Stimulated activated CD4-positive, alpha-beta T cell treated with anti-CD3 and anti-CD28 coated beads, TNF-alpha, amount 100 ng/mL, for 1 hour (primary cell): ENCODE measurements around the gene UNC5A.

Experiments
- DNase-seq, 3 donors: peaks; one replicate each; pipeline ENCODE4 v3.0.0-alpha.2; 2020; ENCODE audit warnings: low read depth in 3 of 3, low spot score in 1 of 3

UNC5A gene

DNA sequence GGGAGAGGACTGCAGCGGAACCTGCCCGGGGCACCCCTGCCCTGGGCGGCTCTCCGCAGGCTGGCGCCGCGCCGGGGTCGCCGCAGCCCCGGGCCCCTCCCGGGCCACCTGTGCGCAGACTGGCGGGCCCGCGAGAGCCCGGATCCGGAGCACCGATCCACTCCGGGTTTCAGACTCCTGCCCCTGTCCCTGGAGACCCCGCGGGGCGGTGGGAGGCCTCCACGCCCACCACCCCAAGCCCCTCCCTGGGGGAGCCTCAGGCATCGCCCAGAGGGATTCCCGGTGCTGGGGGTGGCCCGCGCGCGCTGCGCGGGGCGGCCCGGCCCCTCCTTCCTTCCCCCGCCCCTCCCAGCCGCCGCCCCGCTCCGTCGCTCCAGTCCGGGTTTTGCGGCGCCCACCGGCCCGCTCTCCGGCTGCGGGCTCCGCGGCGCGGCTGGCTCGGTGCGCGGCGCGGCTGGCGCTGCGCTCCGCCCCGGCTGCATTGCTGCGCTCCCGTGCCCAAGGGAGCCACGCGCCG is at the start of gene UNC5A:
UNC5A (plus strand) TSS at position 479 of the 517 bp plus-strand sequence. CDS start 192 bp downstream, outside the sequence.
- DNase-seq: peak in 1 of 3 donors; percentile 47

DNA sequence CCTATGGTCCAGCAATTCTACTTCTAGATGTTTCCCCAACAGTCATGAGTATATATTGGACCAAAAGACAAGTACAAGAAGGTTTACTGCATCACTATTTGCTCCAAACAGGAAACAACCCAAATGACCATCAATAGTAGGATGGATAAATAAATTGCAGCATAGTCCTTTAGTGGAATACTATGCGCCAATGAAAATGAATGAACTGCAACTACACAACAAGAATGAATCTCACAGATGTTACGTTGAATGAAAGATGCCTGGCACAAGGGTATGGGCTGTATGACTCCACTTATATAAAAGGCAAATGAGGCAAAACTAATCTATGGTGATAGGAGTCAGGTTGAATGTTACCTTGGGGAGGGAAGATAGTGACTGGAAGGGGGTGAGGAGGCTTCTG is 48.6 kb upstream of the UNC5A start:
- DNase-seq: no peak

DNA sequence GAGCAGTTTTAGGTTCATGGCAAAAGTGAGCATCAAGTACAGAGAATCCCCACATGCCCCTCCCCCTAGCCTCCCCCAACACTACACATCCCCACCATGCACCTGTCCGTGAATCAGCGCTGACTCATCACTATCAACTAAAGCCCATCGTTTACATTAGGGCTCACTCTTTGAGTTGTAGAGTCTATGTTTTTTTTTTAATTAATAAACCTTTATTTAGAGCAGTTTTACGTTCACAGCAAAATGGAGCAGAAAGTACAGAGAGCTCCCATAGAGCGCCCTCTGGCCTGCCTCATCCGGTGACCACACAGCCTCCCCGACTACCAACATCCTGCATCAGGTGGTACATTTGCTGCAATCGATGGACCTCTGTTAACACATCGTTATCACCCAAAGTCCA is 47.9 kb upstream of the UNC5A start:
- no peak for DNase-seq

DNA sequence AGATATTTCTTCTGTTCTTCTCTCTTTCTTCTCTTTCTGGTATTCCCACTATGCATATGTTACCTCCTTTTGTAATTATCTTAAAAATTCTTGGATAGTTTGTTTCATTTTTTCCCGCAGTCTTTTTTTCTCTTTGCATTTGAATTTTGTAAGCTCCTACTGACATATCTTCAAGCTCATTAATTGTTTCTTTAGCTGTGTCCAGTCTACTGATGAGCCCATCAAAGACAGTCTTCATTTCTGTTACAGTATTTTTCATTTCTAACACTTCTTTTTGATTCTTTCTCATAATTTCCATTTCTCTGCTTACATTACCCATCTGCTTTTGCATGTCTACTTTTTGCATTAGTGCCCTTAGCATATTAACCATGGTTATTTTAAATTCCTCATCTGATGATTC is 44.7 kb upstream of the UNC5A start:
- DNase-seq: no peak

DNA sequence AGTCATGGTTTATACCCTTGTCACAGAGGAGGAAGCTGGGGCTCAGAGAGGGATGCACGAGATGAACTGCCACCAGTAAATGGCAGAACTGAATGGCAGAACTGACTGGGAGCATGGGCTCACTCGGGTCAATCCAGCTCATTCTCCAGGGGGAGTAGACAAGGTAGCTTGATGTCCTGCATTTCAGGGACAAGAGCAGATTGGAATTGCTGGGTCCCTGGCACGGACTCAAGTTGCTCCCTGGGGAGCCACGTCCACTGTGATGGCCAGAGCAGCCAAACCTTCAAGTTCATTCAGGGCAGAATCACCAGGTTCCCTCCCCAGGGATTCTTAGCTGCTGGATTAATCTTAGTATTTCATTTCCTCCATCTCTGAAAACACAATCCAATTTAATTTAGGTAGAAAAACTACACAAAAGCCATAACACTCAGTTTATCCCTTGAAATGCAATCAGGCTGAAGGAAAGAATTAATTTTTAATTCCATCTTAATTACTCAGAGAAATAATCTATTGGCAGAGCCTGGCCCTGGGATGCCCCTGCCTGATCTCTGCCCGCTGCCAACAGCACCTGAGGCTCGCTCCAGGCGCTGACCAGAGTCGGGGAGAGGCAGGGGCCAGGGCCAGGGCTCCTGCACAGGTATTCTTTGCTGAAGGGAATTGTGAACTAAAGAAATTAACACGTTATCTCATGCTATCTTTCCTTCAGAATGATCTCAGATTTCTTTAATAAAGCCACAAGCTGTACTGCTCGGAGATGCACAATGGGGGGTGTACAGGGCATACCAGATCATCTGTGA is 42.0 kb upstream of the UNC5A start:
- DNase-seq: no peak

DNA sequence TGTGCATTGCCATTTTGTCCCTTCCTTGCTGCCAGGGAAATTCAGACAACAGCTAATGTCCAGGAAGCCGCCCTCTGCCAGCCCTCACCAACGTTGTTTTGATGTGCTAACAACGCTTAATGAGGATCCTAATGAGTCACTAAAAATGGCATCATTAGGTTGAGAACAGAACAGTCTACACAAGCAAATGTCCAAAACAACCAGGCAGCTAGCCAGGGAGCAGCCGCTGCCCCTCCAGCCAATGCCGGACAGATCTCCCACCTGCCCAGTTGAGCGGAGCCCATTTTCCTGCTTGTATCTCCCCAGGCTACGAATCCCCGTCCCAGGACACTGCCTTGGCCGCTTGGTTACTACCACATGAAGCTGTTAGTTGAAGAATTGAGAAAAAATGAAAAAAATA is 40.4 kb upstream of the UNC5A start:
- no peak for DNase-seq

DNA sequence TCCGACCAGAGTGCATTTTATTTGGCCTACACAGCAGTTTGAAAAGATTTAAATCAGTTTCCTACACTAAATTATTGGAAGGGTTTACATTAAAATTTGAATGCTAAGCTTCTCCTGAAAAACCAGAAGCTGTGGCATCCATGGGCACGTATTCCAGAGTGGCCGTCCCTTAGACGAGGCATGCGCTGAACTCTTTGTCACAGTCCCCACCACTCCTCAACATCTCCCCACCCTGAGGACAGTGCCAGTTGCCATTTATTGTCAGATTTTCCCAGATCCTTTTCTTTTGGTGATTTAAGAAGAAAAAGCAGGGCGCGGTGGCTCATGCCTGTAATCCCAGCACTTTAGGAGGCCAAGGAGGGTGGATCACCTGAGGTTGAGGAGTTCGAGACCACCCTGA is 39.9 kb upstream of the UNC5A start:
- DNase-seq: no peak

DNA sequence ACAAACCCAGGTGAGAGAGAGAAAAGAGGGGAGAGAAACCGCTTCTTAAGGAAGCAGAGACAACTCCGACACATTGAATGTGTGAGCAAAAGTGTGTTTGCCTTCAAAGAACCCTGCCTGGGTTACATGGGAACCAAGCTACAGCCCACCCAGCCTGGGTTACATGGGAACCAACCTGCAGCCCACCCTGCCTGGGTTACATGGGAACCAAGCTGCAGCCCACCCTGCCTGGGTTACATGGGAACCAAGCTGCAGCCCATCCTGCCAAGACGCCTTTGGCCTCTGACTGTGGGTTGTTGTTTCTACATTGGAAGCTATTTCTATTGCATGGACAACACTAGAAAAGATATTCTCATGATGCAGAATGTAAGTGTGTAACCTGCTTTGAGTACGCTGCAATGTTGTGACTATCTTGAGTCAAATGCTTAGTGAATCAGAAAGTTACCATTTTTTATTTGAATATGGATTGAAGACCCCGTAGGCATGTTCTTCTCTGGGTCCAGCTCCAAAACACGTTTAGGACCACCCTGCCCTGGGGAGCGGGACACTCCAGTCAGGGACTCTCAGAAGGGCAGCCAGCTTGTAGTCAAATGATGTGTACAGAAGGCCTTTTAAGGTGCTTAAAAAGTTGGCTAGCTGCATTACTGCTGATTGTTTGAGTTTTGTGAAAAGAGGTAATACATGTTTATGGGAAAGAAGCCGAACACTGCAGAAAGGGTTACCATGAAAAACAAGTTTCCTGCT is 39.1 kb upstream of the UNC5A start:
- DNase-seq: no peak

DNA sequence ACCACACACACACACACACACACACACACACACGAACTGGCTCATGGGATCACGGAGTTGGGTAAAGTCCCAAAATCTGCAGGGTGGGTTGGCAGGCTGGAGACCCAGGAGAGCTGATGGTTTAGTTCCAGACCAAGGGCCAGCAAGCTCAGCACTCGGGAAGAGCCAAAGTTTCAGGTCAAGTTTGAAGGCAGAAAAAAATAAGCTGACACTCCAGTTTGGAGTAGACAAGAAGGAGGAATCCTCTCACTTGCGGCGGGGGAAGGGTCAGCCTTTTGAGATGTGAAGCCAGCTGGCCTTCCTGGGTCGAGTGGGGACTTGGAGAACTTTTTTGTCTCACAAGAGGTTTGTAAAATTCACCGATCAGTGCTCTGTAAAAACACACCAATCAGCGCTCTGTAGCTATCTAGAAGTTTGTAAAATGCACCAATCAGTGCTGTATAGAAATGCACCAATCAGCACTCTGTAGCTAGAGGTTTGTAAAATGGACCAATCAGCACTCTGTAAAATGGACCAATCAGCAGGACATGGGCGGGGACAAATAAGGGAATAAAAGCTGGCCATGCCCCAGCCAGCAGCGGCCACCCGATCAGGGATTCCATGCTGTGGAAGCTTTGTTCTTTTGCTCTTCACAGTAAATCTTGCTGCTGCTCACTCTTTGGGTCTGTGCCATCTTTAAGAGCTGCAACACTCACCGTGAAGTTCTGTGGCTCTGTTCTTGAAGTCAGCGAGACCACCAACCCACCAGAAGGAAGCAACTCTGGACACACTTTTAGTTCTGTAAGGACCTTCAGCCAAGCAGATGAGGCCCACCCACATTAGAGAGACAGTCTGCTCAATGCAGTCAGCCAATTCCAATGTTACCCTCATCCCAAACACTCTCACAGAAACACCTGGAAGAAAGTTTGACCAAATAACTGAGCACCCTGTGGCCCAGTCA is 37.8 kb upstream of the UNC5A start:
- DNase-seq: no peak

DNA sequence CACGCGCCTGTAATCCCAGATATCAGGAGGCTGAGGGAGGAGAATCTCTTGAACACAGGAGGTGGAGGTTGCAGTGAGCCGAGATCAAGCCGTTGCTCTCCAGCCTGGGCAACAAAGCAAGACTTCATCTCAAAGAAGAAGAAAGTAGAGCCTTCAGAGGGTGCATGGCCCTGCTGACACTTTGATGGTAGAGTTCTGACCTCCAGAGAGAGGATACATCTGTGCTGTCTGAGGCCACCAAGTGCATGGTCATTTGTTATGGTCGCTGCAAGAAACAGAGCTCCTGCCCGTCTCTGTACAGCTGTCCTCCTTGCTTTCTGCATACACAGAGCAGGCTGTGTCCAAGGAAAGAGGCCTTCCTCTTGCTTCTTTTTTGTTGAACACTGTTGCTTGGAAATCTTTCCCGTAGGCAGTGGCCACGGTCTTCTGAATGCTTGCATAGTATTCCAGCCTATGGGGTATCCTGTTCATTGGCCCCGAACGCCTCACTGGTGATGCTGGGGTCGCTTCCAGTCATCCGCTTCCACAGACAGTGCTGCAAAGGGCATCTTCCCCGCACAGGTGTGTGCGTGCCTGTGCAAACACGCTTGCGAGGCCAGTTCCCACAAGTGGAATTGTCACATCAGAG is 36.8 kb upstream of the UNC5A start:
- DNase-seq: no peak

DNA sequence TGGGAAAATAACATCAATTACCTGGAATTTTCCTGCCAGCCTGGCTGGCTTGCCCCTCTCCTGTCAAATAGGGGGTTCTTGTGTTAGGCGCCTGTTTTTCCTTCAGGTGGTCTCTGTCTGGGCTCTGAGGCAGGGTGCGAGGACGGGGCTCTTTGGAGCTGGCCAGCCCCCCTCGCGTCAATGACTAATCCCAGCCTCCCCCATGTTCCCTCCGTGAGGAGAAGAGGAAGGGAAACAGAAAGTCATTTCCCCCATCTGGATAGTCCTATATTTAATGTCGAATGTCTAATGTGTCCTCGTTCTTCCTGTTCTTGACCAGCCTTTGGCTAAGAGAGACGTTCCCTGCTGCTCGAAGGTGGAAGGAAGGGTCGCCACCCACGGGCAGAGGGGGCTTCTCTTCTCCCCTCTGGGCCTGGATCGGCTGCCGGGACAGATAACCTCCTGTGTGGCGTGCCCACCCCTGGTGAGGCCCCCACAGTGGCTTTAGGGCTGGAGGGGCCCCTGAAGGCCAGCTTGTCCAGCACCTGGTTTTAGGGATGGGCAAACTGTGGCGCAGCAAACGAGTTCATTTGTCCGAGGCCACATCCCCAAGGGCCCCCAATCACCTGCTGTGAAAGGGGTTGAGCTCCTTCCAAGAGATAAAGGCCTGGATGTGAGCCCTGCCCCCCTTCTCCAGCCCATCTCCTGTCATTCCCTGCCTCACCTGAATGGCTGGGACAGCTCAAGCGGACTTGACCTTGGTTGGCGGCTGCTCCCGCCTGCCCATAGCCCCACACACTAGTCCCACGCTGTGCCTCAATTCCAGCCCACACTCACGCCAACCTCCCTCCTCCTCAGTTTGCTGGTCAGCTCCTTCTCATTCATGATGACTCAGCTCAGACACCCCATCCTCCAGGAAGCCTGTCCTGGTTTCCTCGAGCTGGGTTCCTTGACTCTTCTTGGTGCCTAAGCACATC is 35.9 kb upstream of the UNC5A start:
- no peak for DNase-seq

DNA sequence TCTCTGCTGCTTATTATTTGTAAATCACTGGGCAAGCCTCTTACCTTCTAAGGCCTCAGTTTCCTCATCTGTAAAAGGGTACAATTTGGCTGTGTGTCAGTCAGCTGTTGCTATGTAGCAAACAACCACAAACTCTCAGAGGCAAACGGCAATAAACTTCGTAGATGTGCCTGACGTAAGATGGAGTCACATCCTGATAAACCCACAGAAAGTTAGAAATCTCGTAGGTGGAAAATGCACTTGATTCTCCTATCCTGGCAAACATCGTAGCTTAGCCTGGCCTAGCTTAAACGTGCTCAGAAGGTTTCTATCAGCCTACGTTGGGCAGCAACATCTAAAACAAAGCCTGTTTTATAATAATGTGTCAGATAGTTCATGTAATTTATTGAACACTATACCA is 35.0 kb upstream of the UNC5A start:
- DNase-seq: no peak

DNA sequence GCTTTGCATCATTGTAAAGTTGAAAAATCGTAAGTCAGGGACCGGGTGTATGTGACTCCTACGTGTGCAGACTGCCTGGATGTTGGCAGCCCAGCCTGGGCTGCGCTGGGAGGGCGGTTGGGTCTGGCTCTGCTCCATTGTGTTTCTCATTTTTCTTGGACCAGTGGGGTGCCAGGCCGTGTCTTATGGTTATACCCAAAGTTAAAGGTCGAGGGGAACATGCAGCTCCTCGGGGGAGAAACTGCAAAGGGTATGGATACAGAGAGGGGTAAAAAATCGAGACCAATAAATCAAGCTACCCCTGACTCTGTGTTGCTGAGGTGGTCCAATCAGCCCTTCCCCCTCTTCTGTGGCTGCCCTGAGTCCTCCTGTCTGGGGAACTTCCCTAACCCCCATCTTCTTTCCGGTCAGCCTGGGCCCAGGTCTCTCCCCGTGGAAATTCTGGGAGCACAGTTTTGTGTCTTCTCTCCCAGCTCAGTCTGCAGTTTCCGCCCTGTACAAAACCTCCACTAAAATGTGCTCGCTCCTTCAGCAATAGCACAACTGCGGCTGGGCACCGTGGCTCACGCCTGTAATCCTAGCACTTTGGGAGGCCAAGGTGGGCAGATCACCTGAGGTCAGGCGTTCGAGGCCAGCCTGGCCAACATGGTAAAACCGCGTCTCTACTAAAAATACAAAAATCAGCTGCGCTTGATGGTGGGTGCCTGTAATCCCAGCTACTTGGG is 34.1 kb upstream of the UNC5A start:
- no peak for DNase-seq

DNA sequence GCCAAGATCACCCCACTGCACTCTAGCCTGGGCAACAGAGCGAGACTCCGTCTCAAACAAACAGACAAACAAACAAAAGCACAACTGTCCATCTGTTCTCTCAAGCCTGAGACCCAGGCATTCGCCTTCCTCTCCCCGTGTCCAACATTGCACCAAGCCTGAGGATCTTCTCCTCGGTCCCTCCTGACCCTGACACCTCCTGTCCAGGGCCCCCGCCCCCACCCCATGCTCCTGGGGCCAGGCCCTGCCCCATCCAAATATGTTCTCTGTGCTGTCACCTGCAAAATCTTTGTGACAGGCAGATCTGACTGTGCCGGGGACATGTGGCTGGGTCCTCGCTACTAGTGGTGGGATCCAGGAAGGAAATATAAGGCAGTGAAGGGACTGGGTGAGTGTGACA is 33.4 kb upstream of the UNC5A start:
- DNase-seq: no peak

DNA sequence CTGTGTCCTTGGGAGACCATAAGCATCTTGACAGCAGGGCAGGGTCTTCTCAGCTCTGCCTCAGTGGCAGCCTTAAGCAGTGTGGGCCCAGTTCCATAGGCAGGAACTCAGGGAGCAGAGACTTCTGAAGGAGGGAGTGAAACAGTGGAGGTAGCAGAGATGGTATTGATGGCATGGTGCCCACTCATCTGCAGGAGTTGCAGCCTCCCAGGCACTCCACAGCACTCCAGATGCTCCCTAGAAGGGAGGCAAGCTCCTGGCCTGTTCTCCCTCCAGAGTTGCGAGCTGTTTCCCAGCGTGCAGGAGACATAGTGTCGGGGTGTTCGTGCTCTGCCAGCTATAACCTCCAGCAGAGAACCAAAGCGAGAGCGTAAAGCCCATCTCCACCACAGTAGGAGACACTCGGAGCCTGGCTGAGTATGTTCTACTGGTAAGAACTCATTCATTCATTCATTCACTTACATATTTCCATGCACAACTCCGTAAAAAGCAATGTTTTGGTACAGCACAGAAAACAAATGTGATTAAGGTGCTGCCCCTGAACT is 31.4 kb upstream of the UNC5A start:
- DNase-seq: no peak

DNA sequence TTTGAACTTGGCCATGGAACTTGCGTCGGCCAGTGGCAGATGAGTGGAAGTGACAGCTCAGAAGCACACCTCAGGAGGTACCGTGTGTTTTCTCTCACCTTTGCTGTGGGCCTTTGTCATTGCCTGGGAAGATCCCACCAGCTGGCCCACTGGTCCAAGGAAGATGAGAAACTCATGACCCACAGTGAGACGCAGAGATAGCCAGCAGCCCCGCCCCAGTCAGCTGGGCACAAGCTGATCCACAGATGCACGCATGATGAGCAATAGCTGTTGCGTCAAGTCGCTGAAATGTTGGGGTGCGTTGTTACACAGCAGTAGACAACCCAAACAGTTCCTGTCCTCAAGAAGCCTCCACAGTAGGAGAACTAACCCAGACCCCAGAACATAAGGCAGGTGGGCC is 30.8 kb upstream of the UNC5A start:
- no peak for DNase-seq

DNA sequence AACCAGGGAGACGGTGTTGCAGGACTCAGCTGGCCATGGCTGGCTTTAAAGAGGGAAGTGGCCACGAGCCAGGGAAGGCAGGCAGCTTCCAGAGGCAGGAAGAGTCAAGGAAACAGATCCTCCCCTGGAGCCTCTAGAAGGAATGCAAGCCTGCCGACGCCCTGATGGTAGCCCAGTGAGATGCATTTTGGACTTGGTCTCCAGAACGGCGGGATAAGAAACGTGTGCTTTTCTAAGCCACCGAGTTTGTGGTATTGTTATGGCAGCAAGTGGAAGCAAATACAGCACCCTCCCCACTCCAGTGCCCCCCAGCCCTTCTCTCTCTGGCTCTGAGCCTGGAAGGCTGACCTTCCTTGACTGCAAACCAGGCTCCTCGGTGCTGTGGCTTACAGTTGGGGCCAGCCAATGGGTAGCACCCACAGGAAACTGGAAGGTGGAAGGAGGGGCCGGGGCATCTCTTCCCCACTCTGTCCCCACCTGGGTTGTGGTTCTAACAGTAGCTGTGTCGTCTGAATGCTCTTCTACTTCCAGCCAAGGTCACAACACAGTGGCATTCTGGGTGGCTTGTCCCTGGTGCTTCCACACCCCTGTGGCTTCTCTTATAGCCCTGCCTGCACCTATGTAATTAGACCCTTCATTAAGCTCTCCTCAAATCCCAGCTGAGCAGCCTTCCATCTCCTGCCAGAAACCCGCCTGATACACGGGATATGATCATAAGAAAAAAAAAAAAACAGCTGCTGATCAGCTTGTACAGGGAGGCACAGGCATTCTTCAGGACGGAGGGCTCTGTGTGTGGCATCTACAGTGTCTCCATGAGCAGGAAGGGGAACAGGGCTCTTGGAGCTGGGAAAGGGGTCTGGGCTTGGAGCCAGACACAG is 29.9 kb upstream of the UNC5A start:
- no peak for DNase-seq

DNA sequence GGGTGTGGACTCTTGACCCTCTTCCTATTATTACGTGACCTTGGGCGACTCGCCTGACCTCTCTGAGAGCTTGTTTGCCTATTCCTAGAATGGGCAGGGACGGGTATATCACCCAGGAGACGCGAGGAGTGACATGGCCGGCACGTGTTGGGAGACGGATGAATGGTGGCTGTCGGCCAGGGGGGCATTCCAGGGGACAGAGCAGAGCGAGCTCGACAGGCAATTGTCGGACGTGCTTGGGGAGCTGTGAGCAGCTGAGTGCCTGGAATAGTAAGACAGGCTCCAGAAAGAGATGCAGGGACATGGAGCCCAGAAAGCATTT is 29.3 kb upstream of the UNC5A start:
- no peak for DNase-seq
